Mesothelial cell of epicardium (in vitro differentiated cells): Measurements from ENCODE around the gene PTPRN2. TPM values are rescaled to one million over a fixed set of nuclear protein-coding genes. Genes with fewer than 3 reads are reported as not detected.

Experiments used
- DNase-seq, 2 experiments: peaks; one replicate each; pipeline ENCODE4 v3.0.0; 2021; ENCODE audit warnings: low spot score in 2 of 2; ENCODE audit not compliant: unreplicated experiment in 2 of 2
- H3K27ac Mint-ChIP-seq: 2 replicates; pipeline ENCODE4 v1.8.0; 2021; ENCODE audit warnings: mixed read lengths
- H3K27me3 Mint-ChIP-seq: 2 replicates; pipeline ENCODE4 v1.8.0; 2021; ENCODE audit warnings: low read depth, mixed read lengths
- H3K36me3 Mint-ChIP-seq: 2 replicates; pipeline ENCODE4 v1.8.0; 2021; ENCODE audit warnings: mixed read lengths
- H3K4me1 Mint-ChIP-seq: 2 replicates; pipeline ENCODE4 v1.8.0; 2021; ENCODE audit warnings: mixed read lengths
- H3K4me3 Mint-ChIP-seq: 2 replicates; pipeline ENCODE4 v1.8.0; 2021; ENCODE audit warnings: mild to moderate bottlenecking, moderate library complexity, mixed read lengths
- H3K9me3 Mint-ChIP-seq: 2 replicates; pipeline ENCODE4 v1.8.0; 2021; ENCODE audit warnings: mixed read lengths
- total RNA-seq: library from RNA; stranded (reverse); gene quantifications from 3 replicates; pipeline ENCODE4 v1.2.1, GENCODE V29; 2021
- TF ChIP-seq, protein P1 (sequence below): fragments of 200-600 bp; sonication (generic); IDR thresholded peaks from one replicate; pipeline ENCODE4 v1.5.0; 2021; ENCODE audit warnings: antibody characterized with exemption; ENCODE audit not compliant: unreplicated experiment

PTPRN2 gene
- total RNA-seq, 1 donor from 2014 or later: 2.2 TPM

- no peak overlapping the region for H3K27ac Mint-ChIP-seq
- no peaks in the 10 kb centered on the region for H3K36me3 Mint-ChIP-seq
- TF ChIP-seq, protein P1, sequence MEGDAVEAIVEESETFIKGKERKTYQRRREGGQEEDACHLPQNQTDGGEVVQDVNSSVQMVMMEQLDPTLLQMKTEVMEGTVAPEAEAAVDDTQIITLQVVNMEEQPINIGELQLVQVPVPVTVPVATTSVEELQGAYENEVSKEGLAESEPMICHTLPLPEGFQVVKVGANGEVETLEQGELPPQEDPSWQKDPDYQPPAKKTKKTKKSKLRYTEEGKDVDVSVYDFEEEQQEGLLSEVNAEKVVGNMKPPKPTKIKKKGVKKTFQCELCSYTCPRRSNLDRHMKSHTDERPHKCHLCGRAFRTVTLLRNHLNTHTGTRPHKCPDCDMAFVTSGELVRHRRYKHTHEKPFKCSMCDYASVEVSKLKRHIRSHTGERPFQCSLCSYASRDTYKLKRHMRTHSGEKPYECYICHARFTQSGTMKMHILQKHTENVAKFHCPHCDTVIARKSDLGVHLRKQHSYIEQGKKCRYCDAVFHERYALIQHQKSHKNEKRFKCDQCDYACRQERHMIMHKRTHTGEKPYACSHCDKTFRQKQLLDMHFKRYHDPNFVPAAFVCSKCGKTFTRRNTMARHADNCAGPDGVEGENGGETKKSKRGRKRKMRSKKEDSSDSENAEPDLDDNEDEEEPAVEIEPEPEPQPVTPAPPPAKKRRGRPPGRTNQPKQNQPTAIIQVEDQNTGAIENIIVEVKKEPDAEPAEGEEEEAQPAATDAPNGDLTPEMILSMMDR: no peak
- peaks cover 22% of the 10 kb centered on the region for H3K27me3 Mint-ChIP-seq
- H3K4me1 Mint-ChIP-seq: no peaks in the 10 kb centered on the region
- DNase-seq: no peak
- H3K9me3 Mint-ChIP-seq: no peaks in the 10 kb centered on the region
- H3K4me3 Mint-ChIP-seq: no peak overlapping the region
These were observed 196.1 kb downstream of the PTPRN2 start for GRCh38 chr7:158391541-158391940.

GRCh38 chr7:158391141-158391540, 196.5 kb downstream of the PTPRN2 start:
- DNase-seq: no peak
- Mint-ChIP-seq H3K27ac (no peak overlapping the region), H3K36me3 (no peaks in the 10 kb centered on the region), H3K4me3 (no peak overlapping the region), H3K27me3 (peaks cover 23% of the 10 kb centered on the region), H3K9me3 (no peaks in the 10 kb centered on the region), H3K4me1 (no peaks in the 10 kb centered on the region)
- TF ChIP-seq, protein P1: no peak

DNA sequence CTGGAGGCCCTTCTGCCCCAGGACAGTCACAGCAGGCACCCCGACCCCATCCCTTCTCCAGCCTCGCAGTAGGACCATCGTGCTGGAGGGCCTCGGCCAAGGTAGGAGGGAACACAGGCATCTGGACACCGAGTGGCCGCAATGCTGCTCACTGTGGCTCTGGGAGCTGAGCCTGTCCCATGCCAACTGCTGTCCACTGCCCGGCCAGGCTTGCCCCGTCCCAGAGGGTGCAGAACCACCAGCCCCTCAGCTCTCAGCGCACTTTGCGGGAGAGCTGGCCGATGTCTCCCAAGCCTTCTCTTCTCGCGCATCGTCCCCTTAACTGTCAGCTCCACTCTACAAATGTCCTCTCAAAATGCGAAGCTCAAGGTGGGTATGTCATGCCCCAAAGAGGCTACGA, 197.2 kb downstream of the PTPRN2 start:
- Mint-ChIP-seq H3K27ac (no peak overlapping the region), H3K27me3 (peaks cover 23% of the 10 kb centered on the region), H3K4me1 (no peaks in the 10 kb centered on the region), H3K4me3 (no peak overlapping the region), H3K9me3 (no peaks in the 10 kb centered on the region), H3K36me3 (no peaks in the 10 kb centered on the region)
- TF ChIP-seq, protein P1: no peak
- no peak for DNase-seq

DNA sequence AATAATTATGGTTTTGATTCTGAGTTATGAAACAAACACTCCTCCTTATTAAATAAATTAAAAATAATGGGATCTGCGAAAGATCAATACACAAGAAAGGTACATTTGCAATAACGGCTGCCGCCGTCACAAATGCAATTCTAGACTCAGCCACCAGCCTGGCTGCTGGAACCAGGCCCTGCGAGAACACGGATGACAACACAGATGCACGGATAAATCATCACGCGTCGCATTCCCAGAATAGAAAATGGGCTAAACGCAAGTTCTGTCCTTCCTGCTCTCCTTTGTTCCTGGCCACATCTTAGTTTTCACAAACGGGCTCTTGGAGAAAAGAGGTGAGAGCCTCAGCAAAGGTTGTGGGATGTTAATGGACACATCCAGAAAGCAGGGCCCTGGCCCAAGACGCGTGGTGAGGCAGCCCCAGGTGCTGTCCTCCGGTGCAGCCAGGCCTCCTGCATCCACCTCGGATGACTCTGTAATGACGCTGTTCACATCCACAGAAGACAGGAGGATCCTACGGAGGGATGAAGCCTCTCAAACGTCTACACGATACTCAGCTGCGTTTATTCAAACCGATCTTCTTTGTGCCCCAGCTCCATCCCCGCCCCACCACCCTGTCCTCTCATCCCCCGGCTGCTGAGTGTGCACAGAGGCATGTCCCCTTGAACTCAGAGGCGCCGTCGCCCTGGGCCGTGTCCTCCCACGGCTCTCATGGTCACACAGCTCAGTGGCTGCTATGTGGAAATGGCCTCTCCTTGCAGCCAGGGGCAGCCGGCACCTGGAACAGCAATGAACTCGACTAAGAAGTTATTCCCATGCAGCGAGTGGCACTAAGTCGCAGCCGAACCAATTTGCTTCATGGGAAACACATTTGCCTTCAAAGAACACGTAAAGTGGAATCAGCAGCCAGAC, 197.9 kb downstream of the PTPRN2 start:
- Mint-ChIP-seq H3K36me3 (no peaks in the 10 kb centered on the region), H3K27me3 (peaks cover 27% of the 10 kb centered on the region), H3K4me1 (no peaks in the 10 kb centered on the region), H3K9me3 (no peaks in the 10 kb centered on the region), H3K27ac (no peak overlapping the region), H3K4me3 (no peak overlapping the region)
- TF ChIP-seq, protein P1: no peak
- no peak for DNase-seq

DNA sequence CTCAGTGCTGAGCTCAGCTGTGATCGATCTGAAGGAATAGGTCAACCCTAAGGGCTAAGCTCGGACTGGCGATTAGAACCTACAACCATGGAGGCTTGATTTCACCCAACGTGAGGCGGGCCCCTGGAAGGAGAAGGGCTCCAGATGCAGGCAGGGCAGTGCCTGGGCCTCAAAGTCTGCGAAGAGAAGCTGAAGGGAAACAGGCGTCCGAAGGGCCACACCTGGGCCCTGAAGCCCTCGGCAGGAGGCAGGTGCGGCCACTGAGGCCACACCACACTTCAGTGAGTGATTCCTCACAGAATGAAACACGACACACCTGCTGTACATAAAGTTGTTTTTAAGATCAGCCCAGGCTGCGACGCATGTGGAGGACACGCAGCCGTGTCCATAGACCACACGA, 198.7 kb downstream of the PTPRN2 start:
- H3K9me3 Mint-ChIP-seq: no peaks in the 10 kb centered on the region
- no peak overlapping the region for H3K27ac Mint-ChIP-seq
- no peak for DNase-seq
- H3K27me3 Mint-ChIP-seq: peaks cover 33% of the 10 kb centered on the region
- no peak overlapping the region for H3K4me3 Mint-ChIP-seq
- TF ChIP-seq, protein P1: no peak
- H3K36me3 Mint-ChIP-seq: no peaks in the 10 kb centered on the region
- no peaks in the 10 kb centered on the region for H3K4me1 Mint-ChIP-seq
